Measurements from ENCODE around the gene ADH1C.
"Not testable (repeated sequence)": the region's sequence is repeated elsewhere in the genome, so short reads cannot be mapped to it uniquely, and the experiment has no call there.

ADH1C gene

DNA sequence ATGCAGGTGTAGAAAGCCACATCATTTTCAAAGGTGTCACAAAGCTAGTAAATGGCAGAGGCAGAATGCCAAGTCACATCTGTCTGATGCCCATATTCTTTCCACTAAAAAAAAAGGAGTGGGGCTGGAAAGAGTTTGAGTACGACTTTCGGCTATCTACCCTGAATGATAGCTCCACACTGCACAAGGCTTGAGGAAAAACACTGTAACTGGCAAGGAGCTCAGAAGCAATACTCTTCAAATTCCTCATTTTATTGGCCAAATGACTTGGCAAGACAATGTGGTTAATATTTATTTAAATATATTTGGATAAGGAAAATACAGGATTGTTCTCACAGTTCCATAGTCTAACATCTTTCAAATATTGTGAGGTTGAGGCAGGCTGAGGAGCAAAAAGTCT is 5.4 kb upstream of the ADH1C start:
- DNase-seq (ENCODE audit: low read depth in 3 of 3): no peak

DNA sequence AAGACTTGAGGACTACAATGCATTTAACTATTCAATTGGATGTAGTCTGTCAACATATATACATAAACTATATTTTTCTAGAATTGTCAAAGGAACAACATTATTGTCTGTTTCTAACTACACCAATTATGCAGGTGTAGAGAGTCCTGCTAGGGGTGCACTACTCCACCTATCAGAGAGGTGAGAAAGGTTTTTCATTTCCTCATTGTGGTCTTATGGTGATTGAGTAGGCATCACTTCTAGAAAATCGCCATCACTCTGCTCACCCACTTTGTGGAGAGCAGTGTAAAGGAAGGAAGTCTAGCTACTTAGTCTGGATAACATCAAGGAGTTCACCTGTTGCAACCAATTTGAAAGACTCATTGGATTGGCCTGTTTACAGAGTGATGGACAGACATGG is 4.4 kb upstream of the ADH1C start:
- DNase-seq (ENCODE audit: low read depth in 3 of 3): no peak

DNA sequence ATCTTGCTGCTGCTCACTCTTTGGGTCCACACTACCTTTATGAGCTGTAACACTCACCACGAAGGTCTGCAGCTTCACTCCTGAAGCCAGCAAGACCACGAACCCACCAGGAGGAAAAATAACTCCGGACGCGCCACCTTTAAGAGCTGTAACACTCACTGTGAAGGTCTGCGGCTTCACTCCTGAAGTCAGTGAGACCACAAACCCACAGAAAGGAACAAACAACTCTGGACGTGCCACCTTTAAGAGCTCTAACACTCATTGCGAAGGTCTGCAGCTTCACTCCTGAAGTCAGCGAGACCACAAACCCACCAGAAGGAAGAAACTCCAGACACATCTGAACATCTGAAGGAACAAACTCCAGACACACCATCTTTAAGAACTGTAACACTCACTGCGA is 3.6 kb upstream of the ADH1C start:
- DNase-seq (ENCODE audit: low read depth in 3 of 3): not testable (repeated sequence)

DNA sequence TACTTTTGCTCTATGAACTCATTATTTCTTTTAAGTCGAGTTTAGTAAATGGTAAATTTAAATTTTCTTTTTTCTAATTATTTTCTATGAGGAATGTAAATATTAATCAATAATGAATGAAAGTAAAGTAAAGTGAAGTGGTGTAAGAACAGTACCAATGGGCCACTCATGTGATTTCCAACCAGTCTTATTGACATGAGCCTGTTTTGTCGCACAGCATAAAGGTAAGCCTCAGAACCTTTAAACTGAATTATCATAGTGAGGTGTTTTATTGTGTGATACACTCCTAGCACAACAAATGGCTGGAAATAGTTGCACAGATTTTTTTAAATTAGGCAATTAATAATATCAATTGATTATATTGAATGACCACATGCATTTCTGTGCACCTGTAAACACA is 1.1 kb downstream of the ADH1C start:
- DNase-seq (ENCODE audit: low read depth in 3 of 3): no peak

DNA sequence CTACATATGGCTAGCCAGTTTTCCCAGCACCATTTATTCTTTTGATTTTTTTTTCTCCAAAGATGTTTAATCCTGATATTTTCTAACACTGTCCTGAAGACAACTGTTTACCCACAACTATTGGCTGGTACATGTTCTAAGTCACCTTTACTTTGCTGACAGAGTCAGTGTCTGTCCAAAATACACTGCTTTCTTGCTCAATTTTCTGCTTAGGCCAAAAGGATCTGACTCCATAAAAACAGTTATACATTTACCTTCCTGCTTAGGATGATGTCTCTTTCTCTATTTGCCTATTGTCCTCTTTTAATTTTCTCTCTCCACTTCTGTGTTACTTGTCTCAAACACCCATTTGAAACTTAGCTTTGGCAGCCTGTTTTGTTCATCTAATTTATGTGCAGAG is 3.2 kb downstream of the ADH1C start:
- DNase-seq (ENCODE audit: low read depth in 3 of 3): no peak

DNA sequence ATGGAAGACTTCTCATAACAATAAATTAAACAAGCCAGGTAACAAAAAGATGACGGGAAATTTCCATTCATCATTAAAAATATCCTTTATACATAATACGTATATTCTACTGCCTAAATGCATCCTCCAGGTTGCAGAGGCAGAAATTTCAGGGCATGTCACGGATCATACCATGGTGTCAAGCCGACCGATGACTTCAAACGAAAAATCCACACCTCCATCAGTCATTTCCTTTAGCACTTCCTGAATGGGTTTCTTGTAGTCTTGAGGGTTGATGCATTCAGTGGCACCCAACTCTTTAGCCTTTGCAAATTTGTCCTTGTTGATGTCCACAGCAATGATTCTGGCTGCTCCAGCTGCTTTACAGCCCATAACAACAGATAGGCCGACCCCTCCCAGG is 9.9 kb downstream of the ADH1C start:
- not testable (repeated sequence) for DNase-seq (ENCODE audit: low read depth in 3 of 3)

DNA sequence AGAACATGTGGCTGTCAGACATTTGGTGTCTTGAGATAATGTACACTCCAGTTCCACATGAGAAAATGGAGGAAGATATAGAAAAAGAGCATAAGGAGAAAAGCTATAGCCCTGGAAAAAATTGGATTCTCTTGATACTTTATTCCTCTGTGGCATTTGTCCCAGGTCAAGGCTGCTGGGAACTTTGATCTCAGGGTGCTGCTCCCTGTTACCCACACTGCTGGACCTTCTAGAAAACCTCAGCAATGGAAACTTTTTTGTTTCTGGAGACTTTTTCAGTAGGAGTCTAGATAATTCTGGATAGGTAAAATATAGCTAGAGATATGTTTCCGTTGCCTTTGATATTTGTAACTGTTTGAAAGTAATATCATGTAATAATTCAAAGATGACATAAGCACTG is 11.1 kb downstream of the ADH1C start:
- DNase-seq (ENCODE audit: low read depth in 3 of 3): no peak

DNA sequence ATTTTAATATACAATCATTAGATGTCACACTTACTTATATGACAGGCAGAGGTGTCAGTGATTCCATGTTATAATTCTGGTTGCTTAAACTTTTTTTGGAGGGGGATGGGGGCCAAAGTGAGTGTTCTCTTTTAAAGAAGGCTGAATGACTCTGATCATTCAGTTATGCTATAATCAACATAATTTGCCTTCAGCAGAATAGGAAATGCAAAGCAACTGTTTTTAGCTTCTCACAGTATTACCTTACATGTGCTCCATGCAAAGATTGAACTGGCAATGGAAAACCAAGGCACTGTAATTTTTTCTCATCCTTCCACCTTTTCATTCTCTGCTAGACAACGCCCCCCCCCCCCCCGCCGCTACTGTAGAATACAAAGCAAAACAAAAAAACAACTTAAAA is 13.4 kb downstream of the ADH1C start:
- DNase-seq (ENCODE audit: low read depth in 3 of 3): no peak

DNA sequence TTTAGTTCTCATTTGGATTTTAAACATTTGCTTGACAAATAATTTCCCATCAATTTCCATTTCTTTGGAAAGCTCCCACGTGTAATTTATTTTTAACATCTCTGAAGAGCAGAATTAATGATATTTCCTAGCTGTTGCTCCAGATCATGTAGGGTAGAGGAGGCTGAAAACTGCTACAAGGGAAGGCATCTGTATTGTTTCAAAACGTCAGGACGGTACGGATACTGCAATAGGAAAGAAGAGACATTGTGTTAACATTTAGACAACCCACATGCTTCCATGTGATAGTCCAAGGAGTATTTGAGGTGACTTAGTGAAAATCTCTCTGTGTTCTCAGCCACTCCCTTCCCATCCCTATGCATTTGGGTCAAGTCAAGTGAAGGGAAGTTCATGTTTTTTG is 16.0 kb downstream of the ADH1C start:
- DNase-seq (ENCODE audit: low read depth in 3 of 3): no peak

DNA sequence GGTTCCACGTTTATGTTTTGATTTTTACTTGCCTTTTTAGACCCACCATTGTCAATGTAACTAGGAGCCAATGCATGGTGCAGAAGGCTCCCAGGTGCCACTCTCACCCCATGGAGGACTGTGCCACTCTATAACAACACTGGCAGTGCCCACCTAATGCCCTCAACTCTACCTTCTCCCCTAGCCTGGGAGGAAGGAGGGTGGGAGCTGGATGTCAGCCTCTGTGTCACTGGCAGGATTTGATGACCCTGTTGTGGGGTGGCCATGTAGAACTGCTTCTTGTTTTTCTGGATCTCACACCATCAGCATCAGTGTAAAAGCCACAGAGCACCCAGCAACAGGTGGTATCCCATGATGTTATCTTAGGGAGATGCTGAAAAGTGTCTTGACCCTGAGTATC is 17.7 kb downstream of the ADH1C start:
- no peak for DNase-seq (ENCODE audit: low read depth in 3 of 3)

DNA sequence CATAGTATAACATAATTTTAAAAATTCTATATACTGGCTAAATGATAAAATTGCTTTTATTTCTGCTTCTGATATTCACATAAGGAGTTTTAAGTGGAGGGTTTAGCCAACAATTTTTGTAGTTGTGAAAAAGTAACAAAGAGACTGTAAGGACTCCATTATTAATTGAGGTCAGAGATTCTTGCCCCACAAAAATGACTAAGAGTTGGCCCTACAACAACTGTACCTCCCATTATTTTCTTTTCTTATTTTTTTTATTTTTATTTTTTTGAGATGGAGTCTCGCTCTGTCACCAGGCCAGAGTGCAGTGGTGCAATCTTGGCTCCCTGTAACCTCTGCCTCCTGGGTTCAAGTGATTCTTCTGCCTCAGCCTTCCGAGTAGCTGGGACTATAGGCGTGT is 21.9 kb downstream of the ADH1C start:
- DNase-seq (ENCODE audit: low read depth in 3 of 3): no peak

DNA sequence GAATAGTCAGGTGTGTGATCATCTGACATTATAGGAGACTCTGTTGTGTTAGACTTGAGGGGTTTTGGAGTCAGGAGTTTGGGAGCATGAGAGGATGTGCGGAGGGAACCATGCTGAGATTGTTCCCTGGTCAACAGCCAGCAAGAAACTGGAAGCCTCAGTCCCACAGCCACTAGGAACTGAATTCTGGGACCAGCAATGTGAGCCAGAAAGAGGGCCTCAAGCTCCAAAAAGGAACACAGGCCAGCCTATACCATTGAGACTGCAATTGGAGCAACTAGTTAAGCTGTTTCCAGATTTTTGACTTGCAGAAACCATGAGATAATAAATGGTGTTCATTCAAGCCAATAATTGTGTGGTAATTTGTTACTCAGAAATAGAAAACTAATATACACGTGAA is 22.7 kb downstream of the ADH1C start:
- no peak for DNase-seq (ENCODE audit: low read depth in 3 of 3)

DNA sequence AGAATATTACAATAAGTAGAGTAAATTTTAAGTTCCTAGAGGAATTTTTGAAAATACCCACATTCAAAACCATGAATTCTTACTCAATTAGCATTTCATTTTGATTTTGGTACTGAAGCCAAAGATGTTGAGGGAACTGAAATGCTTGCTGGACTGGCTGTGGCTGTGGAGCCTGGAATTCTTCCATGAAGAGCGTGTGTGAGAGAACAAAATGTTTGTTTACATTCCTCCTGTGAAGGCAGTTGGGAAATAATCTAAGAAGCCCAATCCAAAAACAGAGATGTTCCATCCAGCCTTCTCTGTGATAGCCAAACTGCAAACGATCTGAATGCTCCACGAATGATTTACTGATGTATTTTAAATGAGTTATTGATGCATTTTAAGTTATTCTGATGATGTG is 27.6 kb downstream of the ADH1C start:
- no peak for DNase-seq (ENCODE audit: low read depth in 3 of 3)

DNA sequence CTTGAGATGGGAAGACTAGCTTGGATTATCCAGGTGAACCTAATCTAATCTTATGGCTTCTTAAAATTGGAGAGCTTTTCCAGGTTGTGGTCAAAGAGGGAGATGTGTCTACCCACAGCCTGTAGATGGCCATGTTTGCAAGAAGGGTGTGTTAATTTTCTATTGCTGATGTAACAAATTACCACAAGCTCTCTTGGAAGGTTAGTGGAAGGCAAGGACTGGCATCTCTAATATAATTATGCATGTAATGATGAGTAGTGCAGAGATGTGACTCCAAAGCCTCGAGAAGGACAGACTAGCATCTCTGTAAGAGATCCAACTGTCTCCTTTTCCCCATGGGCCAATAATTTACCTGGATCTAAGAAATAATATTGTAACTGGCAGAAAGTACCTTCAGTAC is 28.2 kb downstream of the ADH1C start:
- DNase-seq (ENCODE audit: low read depth in 3 of 3): no peak

DNA sequence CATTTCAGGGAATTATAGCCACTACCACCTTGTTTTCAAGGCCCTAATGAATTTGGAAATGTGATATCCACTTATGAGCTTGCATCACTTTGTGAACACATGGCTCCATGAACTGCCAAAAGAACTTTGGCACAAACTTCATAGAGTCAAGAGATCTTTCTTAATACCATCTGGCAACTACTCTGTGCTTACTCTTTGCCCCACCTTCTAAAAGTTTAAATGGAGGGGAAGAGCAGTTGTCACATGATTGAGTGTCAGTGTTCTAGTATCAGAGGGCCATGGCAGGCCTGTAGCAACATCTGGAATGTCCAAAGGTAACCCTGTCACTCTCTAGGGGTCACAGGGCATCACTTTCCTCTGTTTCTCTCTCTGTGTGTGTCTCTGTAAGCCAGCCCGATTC is 28.8 kb downstream of the ADH1C start:
- no peak for DNase-seq (ENCODE audit: low read depth in 3 of 3)

DNA sequence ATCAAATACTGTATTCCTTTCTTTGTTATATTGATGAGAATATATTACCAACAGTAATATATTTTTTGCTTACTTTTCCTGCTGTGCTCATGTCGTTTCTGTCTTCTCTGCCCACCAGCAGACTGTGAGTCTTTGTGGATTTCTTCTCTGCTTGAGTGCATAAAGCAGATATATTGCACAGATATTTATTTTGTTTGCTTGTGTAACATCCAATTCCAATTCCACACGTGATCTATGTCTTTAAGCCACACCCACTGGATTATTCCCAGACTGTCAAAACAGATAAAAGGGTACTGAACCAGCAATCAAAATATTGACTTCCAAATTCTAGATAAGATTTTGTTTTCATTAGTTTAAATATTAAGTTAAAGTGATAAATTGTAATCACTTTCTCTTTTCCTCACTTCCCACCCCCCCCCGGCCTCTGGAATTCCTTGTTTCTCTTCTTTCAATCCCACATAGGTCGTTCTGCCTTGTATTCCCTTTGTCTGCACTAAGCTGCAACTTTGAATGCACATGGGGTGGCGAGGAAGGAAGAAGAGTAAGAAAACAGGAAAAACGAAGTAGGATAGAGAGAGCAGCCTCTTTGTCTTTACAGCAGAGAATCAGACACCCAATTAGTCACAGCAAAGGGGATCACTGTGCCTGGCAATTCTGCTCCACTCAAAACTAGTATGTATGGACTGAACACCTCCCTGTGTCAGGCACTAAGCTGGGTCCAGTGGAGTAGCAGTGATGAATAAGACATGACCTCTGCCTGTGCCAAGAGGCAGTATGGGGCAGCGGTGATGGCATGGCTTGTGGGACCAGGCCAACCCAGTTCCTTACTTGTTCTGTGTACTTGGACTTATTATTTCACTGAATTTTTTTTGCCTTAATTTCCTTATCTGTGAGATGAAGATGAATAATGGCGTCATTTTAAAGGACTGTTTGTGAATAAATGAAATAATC is 31.0 kb downstream of the ADH1C start, which contains the start of gene ADH1B:
ADH1B (minus strand) TSS at position 161 of the 951 bp plus-strand sequence; CDS start at position 91, 70 bp downstream.
- no peak for DNase-seq (ENCODE audit: low read depth in 3 of 3)

DNA sequence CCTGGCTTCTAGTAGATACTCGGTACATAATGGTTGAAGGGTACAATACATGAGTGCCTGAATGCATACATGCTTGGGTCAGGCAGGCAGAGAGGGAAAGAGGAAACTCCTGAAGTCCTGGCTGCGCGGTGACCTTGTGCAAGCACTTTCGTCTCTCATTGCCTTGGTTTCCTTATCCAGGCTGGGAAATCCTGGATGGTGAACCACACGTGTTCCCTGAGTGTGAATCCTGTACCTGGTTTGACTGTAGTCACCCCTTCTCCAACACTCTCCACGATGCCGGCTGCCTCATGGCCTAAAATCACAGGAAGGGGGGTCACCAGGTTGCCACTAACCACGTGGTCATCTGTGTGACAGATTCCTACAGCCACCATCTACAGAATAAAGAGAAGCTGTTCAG is 34.7 kb downstream of the ADH1C start:
- DNase-seq (ENCODE audit: low read depth in 3 of 3): not testable (repeated sequence)

DNA sequence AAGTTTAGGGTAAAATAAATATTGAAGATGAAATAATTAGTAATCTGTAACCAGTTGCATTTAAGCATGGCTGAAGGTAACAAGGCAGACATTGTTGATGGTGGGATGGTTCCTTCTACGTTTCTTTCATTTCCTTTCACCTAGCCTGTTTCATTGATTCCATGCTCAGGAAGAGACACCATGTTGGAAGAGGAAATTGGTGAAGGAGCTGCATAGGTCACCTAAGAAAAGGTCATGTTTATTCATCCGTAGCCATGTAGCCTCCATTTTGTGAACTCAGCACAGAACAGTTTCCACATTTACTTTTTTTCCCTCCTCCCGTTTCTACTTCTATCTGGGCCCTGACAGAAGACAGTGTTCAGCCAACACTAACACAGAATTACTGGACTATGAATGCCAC is 35.2 kb downstream of the ADH1C start:
- no peak for DNase-seq (ENCODE audit: low read depth in 3 of 3)

DNA sequence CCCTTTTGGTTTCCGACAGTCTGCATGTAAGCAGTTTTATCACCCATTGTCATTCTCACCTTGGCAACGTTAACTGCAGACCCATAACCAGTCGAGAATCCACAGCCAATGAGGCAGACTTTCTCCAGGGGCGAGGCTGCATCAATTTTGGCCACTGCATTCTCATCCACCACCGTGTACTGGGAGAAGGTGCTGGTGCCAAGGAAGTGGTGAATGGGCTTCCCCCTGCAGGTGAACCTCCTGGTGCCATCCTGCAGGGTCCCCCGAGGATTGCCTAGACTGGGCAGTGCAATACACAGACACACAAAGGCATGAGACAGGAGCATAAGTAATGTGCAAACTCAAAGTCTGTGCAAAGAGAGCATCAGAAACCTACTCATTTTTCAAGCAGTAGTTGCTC is 36.7 kb downstream of the ADH1C start:
- DNase-seq (ENCODE audit: low read depth in 3 of 3): no peak

DNA sequence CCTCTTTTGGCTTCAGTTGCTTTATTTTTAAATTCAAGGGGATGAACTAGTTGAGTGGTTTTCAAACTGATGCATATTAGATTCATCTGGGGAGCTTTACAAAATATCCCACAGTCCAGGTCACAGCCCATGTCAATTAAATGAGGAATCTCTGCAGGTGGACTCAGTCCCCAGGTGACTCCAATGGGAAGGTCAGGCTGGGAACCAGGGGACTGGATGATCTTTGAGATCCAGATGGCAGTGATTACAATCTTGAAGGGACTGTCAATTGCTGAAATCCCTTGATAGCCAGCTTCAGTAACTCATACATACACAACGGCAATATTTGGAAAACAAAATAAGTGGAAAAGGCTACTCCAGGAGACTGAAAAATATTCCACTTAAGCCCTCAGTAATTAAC is 38.3 kb downstream of the ADH1C start:
- no peak for DNase-seq (ENCODE audit: low read depth in 3 of 3)

DNA sequence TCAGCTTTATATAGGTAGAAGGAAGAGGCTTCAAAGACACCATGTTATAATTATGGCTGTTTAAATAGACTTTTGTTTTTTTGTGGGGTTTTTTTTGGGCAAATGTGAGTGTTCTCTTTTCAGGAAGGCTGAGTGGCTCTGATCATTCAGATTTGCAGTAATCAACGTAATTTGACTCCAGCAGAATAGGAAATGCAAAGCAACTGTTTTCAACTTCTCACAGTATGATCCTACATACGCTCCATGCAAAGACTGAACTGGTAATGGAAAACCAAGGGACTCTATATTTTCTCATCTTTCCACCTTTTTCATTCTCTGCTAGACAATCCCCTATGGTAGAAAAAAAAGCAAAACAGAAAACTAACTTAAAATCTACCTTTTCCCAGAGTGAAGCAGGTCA is 42.2 kb downstream of the ADH1C start:
- DNase-seq (ENCODE audit: low read depth in 3 of 3): no peak

DNA sequence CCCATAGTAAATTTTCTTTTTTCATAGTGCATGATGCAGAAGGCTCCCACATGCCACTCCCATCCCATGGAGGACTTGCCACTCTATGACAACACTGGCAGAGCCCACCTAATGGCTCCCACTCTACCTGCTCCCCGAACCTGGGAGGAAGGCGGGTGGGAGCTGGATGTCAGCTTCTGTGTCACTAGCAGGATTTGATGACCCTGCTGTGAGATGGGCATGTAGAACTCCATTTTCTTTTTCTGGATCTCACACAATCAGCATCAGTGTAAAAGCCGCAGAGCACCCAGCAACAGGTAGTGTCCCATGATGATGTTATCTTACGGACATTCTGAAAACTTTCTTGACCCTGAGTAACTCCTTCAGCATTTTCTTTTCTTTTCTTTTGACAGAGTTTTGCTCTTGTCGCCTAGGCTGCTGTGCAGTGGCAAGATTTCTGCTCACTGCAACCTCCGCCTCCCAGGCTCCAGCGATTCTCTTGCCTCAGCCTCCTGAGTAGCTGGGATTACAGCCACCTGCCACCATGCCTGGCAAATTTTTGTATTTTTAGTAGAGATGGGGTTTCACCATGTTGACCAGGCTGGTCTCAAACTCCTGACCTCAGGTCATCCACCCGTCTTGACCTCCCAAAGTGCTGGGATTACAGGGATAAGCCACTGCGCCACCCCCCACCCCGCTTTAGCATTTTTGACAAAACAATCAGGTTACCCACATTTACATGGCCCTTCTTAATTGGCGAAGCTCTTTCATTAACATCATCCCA is 46.7 kb downstream of the ADH1C start:
- DNase-seq (ENCODE audit: low read depth in 3 of 3): no peak

Measured in stimulated activated CD4-positive, alpha-beta T cell treated with anti-CD3 and anti-CD28 coated beads, TNF-alpha, amount 100 ng/mL, for 24 hours (primary cell).